ENCODE data around the gene ST7. TPM values are rescaled to one million over a fixed set of nuclear protein-coding genes. Genes with fewer than 3 reads are reported as not detected.

The ST7 gene
- total RNA-seq, 1 donor = 19.9 TPM

- no peak overlapping the region for H2AFZ ChIP-seq (ENCODE audit: low read length)
- H3K27ac ChIP-seq (ENCODE audit: low read depth, low read length) = no peak overlapping the region
- peaks cover 53% of the 10 kb centered on the region for H3K79me2 ChIP-seq (ENCODE audit: insufficient read depth, low read length)
- H3K4me1 ChIP-seq (ENCODE audit: insufficient read depth, low read length) = peaks cover 8% of the 10 kb centered on the region
- H3K4me3 ChIP-seq (ENCODE audit: insufficient read depth, low read length) = no peak overlapping the region
- peaks cover 6% of the 10 kb centered on the region for H4K20me1 ChIP-seq (ENCODE audit: insufficient read depth, low read length)
- TF ChIP-seq CTCF (IDR thresholded peaks at IDR 0.05; ENCODE audit: extremely low read depth, low read depth, low read length) = no peak
- H3K36me3 ChIP-seq (ENCODE audit: insufficient read depth, low read length) = no peaks in the 10 kb centered on the region
- H3K27me3 ChIP-seq (ENCODE audit: insufficient read depth, low read length) = no peaks in the 10 kb centered on the region
- H3K9me3 ChIP-seq (ENCODE audit: low read depth, low read length) = no peaks in the 10 kb centered on the region
- DNase-seq (ENCODE audit: insufficient read length, low spot score, missing footprints) = no peak
- H3K4me2 ChIP-seq (ENCODE audit: insufficient read depth, low read length) = no peak overlapping the region
Observed at GRCh38 chr7:117045927-117046710, 92.8 kb downstream of the ST7 start.

GRCh38 chr7:117047496-117047895 is 94.2 kb downstream of the ST7 start:
- Histone ChIP-seq H3K9me3 (ENCODE audit: low read depth, low read length) (no peaks in the 10 kb centered on the region), H3K27me3 (ENCODE audit: insufficient read depth, low read length) (no peaks in the 10 kb centered on the region), H3K4me3 (ENCODE audit: insufficient read depth, low read length) (no peak overlapping the region), H3K4me1 (ENCODE audit: insufficient read depth, low read length) (peaks cover 7% of the 10 kb centered on the region), H3K27ac (ENCODE audit: low read depth, low read length) (no peak overlapping the region), H4K20me1 (ENCODE audit: insufficient read depth, low read length) (peaks cover 3% of the 10 kb centered on the region), H2AFZ (ENCODE audit: low read length) (no peak overlapping the region), H3K36me3 (ENCODE audit: insufficient read depth, low read length) (no peaks in the 10 kb centered on the region), H3K4me2 (ENCODE audit: insufficient read depth, low read length) (no peak overlapping the region), H3K79me2 (ENCODE audit: insufficient read depth, low read length) (peaks cover 58% of the 10 kb centered on the region)
- TF ChIP-seq CTCF (IDR thresholded peaks at IDR 0.05; ENCODE audit: extremely low read depth, low read depth, low read length) = no peak
- DNase-seq (ENCODE audit: insufficient read length, low spot score, missing footprints) = no peak

DNA sequence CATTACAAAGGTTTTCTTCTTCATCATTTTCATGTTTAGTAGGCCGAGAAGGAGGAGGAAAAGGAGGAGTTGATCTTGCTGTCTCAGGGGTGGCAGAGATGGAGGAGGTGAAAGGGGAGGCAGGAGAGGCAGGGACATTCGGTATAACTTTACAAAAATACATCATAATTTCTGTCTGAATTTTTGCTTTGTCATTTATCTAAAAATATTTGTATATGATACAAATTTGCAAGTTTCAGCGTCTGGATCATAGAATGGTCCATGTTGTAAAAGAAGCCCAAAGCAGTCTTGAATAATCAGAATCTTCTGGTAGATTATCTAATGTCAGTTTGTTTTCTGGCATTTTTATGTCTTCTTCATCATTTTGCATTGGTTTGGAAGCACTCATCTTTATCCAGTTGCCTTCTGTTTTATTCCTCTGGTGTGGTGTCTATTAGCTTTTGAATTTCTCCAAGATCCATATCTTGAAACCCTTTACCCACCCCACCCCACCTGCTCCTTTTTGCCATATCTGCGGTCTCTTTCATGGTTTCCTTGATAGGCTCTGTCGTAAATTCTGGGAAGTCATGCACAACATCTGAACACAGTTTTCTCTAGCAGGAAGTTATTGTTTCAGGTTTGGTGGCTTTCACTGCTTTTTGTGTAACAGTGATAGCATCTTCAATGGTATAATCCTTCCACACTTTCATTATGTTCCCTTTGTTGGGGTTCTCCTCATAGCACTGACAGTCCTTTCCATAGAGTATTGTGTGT is 95.0 kb downstream of the ST7 start:
- Histone ChIP-seq H3K79me2 (ENCODE audit: insufficient read depth, low read length) (peaks cover 55% of the 10 kb centered on the region), H2AFZ (ENCODE audit: low read length) (no peak overlapping the region), H3K27ac (ENCODE audit: low read depth, low read length) (no peak overlapping the region), H3K36me3 (ENCODE audit: insufficient read depth, low read length) (no peaks in the 10 kb centered on the region), H4K20me1 (ENCODE audit: insufficient read depth, low read length) (peaks cover 3% of the 10 kb centered on the region), H3K27me3 (ENCODE audit: insufficient read depth, low read length) (no peaks in the 10 kb centered on the region), H3K9me3 (ENCODE audit: low read depth, low read length) (no peaks in the 10 kb centered on the region), H3K4me3 (ENCODE audit: insufficient read depth, low read length) (no peak overlapping the region), H3K4me2 (ENCODE audit: insufficient read depth, low read length) (no peak overlapping the region), H3K4me1 (ENCODE audit: insufficient read depth, low read length) (peaks cover 7% of the 10 kb centered on the region)
- TF ChIP-seq CTCF (IDR thresholded peaks at IDR 0.05; ENCODE audit: extremely low read depth, low read depth, low read length) = no peak
- no peak for DNase-seq (ENCODE audit: insufficient read length, low spot score, missing footprints)

DNA sequence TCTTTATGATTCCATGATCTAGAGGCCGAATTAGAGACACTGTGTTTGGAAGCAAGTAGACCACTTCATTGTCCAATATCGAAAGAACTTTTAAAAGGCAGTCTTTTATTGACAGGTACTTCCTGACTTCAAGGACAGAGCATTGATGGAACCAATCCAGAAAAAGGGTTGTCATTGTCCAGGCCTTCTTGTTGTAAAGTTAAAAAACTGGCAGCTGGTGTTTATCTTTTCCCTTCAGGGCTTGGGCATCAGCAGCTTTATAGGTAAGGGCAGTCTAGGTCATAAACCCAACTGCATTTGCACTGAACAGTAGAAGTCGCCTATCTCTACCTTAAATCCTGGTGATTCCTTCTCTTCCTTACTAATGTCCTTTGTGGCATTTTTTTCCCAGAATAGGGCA is 95.6 kb downstream of the ST7 start:
- Histone ChIP-seq H3K79me2 (ENCODE audit: insufficient read depth, low read length) (peaks cover 54% of the 10 kb centered on the region), H2AFZ (ENCODE audit: low read length) (no peak overlapping the region), H3K4me2 (ENCODE audit: insufficient read depth, low read length) (no peak overlapping the region), H4K20me1 (ENCODE audit: insufficient read depth, low read length) (peaks cover 3% of the 10 kb centered on the region), H3K27me3 (ENCODE audit: insufficient read depth, low read length) (no peaks in the 10 kb centered on the region), H3K4me1 (ENCODE audit: insufficient read depth, low read length) (peaks cover 7% of the 10 kb centered on the region), H3K4me3 (ENCODE audit: insufficient read depth, low read length) (no peak overlapping the region), H3K9me3 (ENCODE audit: low read depth, low read length) (no peaks in the 10 kb centered on the region), H3K27ac (ENCODE audit: low read depth, low read length) (no peak overlapping the region), H3K36me3 (ENCODE audit: insufficient read depth, low read length) (no peaks in the 10 kb centered on the region)
- DNase-seq (ENCODE audit: insufficient read length, low spot score, missing footprints) = no peak
- TF ChIP-seq CTCF (IDR thresholded peaks at IDR 0.05; ENCODE audit: extremely low read depth, low read depth, low read length) = no peak

All from osteoblast (primary cell).